Activated CD4-positive, alpha-beta T cell treated with anti-CD3 and anti-CD28 coated beads, Interleukin-2, amount 50 U/mL, for 4 hours (primary cell): Measurements from ENCODE around the gene GYPC.

Experiments
- DNase-seq, 2 experiments: peaks; one replicate each; pipeline ENCODE4 v3.0.0-alpha.2; 2020

GYPC gene

GRCh38 chr2:126736133-126736874 is 80.3 kb downstream of the GYPC start:
- no peak for DNase-seq

DNA sequence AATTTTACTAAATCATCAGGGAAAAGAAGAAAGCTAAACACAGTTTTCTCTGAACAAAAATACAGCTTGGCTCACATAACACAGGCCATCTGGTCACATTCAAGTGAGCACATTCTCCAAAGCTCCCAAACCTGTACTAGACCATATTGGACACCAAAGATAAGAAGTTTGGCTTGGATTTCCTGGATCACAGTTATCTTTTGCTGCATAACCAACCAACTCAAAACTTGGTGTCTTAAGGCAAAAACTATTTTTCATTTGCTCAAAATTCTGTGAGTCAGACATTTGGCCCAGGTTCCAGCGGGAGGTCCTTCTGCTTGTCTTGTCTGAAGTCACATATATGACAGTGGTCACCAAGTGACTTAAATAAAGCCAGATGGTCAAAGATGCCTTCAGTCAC is 83.2 kb downstream of the GYPC start:
- no peak for DNase-seq

- DNase-seq: no peak
These were observed 88.7 kb downstream of the GYPC start for GRCh38 chr2:126744640-126745039.
